DMS 273 (cell line): ENCODE results near the gene PWP2.
"Not testable (repeated sequence)": the region's sequence is repeated elsewhere in the genome, so short reads cannot be mapped to it uniquely, and the experiment has no call there.

Experiments
- DNase-seq: peaks from one replicate; lab custom pipeline; 2025; ENCODE audit not compliant: unreplicated experiment; lab: John Stamatoyannopoulos, UW

Gene PWP2

DNA sequence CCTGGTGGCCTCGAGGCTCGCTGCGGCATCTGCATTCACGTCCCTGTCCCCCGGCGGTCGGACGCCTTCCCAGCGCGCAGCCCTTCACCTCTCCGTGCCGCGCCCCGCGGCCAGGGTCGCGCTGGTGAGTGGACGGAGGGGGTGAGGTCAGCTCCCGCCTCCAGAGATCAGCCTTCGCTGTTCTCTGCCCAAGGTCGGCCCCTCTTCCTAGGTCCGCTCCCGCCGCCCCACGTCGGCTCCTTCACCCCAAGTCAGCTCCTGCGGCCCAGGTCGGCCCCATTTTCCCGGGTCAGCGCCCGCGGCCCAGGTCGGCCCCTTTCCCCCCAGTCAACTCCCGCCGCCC is 26.5 kb downstream of the PWP2 start:
- not testable (repeated sequence) for DNase-seq

DNA sequence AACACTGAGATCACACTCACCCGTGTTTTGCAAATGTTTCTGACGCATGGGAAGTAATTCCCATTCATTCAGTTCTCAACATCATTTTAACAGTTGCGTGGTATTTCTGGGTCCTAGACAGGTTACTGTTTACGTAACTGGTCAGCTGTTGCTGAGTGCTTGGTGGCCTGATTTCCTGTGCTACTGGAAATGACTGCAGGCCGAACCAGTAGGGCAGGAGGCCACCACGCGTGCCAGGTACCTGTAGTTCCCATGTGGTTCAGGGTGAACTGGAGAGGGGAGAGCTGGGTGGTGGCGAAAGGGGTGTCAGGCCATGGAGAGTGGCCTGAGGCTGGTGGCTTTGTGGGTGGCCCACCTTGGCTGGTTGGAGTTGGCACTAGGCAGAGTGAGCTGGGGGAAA is 27.5 kb downstream of the PWP2 start:
- DNase-seq = not testable (repeated sequence)

DNA sequence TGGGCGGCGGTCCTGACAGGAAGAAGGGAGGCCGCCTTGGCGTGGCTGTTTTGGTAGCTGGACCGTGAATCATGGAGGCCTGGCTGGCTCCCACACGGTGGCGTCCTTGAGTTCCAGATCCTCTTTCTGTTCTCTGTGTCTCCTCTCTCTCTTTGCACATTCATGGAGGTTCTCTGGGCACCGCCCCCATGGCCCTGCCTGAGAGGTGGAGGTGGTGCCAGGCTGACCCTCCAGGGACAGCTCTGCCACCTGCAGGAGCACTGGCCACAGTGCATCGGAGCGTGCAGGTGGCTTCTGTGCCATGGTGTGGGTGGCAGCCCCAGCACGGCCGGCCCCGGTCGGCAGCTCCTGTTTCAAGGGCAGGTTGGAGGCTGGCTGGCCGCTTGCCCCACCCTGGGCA is 30.8 kb downstream of the PWP2 start:
- DNase-seq = not testable (repeated sequence)

DNA sequence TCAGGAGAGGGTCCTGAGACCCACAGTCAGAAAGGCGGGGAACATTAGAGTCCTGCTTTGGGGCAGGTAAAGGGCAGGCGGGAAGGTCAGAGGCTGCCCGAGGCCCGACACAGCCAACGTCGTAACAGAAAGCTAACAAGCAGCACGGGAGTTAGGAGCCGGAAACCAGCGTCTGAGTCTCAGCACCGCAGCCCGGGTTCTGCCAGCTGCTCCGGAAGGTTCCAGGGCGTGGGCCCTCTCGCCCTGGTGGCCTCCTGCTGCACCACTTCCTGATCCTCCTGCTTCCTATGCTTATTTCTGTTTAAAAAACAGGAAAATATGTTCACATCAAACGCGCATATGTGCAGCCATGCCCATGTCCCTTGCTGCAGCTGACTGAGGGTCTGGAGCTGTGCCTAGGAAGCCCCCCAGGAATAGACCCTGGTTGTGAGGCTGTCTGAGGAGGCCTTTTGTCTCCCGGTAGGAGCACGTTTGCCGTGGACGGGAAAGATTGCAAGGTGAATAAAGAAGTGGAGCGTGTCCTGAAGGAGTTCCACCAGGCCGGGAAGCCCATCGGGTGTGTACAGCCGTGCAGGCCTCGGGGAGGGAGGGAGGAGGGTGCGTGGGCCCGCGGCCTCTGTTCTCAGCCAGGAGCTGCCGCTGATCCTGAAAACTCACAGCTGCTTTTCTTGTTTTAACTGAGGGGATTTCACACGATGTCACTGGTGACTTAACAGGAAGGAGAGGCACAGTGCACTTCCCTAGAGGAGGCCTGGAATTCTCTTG is 32.8 kb downstream of the PWP2 start:
- DNase-seq = not testable (repeated sequence)

DNA sequence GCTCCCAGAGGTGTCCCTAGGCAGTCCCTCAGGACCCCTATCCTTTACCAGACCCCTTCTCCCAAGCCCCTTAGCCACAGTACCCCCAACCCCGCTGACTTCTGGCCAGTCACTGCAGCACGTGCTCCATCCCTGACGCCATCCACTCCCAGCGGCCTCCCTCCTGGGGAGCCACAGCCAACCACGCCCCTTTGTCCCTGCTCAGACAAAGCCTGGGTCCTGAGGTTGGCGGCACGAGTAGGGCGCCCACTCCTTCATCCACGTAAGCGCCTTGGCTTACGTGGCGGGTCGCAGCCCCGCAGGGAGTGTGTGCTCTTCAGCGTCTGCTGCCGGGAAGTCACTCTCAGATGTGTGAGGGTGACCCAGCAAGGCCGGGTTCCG is 33.3 kb downstream of the PWP2 start:
- not testable (repeated sequence) for DNase-seq

DNA sequence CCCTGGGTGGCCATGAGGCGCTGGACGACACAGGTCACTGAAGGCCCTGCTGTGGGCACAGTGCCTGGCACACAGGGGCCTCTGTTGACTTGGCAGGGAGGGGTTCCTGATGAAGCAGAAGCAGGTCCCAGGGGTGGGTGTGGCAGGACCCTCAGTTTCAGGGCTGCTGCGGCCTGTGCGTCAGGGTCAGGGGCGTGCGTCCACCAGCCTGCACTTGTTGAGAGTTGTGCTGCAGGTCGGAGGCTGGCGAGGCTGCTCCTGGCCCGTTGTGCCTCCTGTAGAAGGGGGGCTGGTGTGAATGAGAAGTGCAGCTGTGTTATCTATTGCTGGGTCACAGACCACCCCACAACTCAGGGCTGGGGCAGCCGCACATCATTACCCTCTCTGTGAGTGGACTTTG is 35.3 kb downstream of the PWP2 start:
- not testable (repeated sequence) for DNase-seq

DNA sequence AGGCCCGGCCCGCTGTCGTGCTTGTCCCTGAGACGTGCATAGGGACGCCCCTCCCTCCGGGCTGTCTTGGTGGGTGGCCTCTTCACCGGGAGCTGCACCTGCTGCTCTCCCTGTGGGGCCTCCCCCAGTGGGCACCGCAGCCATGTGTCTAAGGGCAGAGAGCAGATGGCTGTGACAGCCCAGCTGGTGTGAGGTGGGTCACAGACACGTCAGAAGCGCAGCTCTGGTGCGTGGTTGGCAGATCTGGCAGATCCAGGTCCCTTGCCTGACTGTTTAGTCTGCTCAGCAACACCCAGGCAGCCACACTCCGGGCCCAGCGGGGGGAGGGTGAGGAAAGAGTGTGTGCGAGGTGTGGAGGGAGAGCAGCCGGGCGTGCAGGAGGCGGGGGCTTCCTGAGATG is 36.2 kb downstream of the PWP2 start:
- DNase-seq = not testable (repeated sequence)

DNA sequence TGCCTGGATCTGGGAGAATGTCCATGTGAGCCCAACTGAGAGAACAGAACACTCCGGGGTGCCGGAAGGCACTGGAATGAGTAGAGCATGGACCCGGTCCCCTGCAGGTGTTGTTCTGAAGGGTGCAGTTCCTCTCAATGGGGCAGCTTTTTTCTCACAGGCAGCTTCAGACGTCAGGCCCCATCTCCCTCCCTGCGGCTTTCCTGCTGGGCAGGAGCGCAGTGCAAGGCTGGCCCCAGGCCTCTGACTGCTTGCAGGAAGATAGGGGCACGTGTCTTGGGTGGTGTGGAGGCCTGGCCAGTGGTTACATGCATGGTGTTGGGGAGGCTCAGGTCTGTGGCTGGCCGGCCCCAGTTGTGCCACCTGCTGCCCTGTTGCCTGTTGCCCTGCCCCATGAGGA is 36.8 kb downstream of the PWP2 start:
- not testable (repeated sequence) for DNase-seq

DNA sequence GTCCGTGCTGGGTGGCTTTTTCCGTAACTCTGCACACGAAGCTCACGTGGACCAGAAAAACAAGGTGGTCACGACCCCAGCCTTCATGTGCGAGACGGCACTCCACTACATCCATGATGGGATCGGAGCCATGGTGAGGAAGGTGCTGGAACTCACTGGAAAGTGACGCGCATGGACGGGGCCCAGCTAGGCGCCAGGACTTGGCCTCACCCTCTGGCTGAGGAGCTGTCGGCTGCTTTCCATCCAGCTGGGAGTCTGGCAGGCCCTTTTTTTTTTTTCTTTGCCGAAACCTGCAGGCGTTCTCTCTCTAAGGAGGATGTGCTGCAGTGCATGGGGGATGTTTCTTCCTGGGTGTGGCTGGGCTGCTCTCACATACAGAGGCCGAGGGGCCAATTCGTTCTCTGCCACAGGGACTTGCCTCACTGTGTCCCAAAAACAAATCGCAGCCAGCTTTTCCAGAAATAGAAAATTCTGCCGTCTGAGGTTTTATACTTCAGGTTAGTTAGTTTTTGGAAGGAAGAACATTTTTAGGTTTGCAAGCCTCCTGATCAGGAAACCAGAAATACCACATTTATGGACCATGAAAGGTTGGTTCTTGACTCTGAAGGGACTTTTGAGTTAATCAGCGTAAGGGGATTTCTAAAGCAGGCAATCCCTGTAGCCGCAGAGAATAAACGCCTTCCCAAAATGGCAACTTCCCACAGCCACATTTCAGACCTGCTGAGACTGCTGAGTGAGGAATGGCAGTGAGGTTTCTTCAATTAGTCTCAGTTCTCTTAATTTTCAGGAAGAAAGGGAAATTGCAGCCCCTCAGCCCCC is 37.8 kb downstream of the PWP2 start:
- not testable (repeated sequence) for DNase-seq

DNA sequence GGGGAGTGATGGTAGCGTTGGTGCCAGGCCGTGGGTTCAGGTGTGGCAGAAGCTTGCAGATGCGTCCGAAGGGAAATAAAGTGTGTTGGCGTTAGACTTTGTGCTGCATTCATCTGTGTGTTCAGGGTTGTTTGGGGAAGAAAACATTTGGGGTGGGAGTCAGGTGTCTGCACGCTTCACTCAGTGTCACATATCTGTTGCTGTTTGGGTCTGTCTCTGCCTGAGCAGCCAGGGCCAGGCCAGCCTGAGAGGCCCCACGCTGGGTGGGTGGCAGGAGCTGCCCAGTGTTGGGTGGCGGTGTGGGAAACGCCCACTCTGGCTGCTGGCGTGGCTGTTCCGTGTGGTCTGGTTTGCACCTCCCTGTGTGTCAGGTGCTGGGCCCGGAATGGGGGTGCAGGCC is 38.4 kb downstream of the PWP2 start:
- DNase-seq = not testable (repeated sequence)

DNA sequence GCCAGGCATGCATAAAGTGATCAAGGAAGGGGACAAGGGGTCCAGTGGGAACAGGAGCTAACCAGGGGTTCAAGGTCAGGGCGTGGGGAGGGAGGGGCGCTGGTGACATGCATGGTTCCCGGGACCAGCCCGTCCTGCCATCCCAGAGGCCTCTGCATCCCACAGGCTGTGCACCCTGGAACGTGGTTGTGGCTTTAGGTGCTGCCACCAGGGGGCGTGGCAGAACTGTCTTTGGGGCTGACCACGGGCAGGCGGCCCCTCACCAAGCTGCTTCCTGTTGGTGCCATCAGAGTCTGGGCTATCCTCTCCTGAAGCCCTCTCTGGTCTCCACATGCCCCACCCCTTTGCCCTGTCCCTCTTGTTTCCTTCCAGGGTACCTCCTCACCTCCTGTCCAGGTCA is 39.9 kb downstream of the PWP2 start:
- not testable (repeated sequence) for DNase-seq

DNA sequence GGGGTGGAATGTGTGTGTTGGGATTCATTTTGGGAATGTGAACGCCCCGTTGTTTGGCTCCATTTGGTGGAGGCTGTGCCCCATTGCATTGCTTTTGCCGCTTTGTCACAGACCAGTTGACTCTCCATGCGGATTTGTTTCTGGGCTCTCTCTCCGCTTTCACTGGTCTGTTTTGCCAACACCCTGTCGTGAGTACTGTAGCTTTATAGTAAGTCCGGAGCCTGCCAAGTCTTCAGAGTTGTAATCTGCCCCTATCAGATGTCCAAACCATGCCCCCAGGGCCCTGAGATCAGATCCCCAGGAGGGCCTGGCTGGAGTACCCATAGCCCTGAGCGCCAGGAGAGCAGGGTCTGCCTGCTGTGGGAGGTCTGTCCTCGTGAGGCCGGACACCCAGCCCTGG is 43.1 kb downstream of the PWP2 start:
- not testable (repeated sequence) for DNase-seq

DNA sequence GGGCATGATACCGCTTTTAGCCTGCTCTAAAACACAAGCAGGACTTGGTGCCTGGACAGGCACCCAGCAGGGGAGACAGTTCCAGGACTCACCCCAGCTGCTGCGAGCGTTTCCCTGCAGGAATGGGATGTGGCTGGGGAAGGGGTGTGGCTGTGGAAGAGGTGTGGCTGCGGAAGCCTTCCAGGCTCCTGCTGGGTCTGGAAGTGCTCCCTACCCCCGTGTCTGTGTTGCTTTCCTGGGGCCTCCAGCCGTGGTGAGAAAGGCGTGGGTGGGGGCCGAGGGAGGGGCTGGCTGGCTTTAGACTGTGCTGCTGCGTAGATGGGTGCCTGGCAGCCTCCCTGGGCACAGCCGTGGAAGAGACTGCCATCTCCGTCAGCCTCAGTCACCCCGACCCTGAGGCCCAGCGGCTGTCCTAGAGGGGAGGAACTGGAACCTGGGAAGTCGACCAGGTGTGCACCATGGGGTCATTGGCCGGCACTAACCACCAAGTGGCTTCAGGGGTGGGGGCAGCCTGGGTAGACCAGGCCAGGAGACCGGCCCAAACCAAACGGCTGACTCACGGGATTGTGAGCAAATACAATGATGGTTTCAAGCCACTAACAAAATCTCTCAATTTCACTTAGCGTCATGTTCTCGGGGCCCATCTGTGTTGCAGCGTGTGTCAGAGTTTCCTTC is 46.2 kb downstream of the PWP2 start:
- DNase-seq = not testable (repeated sequence)

DNA sequence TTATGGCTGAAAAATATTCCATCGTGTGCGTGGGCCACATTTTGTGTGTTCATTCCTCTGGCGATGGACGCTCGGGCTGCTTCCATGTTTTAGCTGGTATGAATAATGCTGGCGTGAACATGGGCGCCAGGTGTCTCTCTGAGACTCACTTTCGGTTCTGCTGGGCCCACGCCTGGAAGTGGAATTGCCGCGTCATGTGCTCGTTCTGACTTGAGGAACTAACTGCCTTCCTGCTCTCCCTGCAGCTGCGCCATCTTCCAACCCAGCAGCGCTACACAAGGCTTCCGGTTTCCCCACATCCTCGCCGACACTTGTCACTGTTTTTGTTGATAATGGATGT is 46.7 kb downstream of the PWP2 start:
- not testable (repeated sequence) for DNase-seq

DNA sequence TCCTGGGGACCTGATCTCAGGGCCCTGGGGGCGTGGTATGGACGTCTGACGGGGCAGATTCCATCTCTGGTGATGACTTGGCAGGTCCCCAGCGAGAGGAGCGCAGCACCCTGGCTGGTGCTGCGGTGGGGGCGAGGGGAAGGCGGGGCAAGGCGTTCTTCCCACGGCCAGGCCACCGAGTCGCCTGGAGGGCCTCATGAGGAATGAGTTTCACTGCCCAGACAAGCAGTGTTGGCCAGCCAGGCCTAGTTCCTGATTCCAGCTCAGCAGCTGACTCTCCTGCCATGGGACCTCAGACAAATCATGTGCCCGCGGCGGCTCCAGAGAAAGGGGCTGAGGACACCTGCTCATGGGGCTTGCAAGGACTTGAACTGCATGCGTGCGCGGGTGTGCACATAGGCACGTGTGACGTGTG is 47.6 kb downstream of the PWP2 start:
- DNase-seq = not testable (repeated sequence)

DNA sequence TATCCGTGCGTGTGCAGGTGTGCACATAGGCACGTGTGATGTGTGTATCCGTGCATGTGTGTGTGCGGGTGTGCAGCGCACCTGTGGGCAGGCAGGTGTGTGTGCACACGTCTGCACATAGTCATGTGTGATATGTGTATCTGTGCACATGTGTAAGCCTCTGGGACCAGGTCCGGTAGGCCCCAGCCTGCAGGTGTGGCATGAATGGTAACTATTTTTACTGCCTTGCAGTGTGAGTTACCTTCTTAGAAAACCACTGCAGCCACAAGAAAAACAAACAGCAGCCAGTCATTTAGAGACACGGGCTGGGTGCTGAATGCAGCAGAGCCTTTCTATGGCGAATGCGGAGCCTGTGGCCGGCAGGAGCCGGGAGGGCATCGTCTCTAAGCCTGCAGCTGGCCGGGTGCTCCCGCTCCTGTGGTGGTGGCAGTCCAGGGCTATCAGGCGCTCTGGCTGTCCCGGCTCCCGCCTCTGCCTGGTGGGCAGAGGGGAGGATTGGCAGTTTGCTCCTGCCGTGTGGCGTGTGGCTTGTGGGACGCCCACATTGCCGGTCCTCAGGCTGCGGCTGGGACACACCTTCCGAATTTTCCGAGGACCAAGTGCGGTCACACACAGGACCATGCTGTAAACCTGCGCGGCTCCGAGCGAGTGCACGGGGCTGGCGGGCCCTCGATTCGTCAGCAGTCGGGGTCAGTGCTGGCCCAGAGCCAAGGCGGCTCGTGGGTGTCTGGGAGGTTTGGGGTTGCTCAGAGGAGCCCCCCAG is 48.2 kb downstream of the PWP2 start:
- DNase-seq = not testable (repeated sequence)

DNA sequence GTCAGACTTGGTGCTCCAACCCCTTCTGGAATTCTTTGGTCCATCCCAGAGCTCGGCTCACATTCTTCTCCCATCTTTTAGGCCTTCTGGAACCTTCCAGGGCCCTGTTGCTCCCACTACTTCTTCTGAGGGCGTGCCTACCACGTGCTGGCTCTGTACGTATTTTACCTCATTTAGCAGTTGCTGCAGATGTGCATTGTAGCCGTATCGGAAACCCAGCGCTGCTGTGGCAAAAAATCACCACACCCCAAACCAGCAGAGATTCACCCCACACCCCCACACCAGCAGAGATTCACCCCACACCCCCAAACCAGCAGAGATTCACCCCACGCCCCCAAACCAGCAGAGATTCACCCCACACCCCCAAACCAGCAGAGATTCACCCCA is 48.8 kb downstream of the PWP2 start:
- not testable (repeated sequence) for DNase-seq

DNA sequence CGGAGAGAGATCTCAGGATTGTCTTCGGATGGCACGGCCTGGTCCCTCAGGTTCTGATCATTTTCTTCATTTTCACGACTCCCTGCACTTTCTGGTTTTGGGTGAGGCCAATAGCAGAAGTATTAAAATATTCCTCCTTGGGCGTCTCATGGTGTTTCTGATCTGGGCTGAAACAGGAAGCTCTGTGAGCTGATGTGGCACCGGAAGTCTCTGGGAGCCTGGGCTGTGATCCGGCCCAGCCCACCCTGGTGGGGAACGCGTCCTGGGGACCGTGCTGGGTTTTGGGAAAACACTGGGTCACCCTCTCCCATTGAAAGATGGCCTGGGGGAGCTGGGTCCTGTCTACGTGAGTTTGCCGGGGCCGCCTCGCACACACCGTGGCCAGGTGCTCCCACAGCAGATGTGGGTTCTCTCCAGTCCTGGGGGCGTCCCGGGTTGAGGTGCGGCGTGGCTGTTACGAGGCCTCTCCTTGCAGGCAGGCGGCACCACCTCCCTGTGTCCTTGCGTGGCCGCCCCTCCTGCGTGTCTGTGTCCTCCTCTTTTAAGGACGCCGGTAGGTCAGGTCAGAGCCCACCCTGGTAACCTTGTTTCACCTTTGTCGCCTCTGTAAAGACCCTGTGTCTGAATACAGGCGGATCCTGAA is 50.4 kb downstream of the PWP2 start:
- DNase-seq = not testable (repeated sequence)

DNA sequence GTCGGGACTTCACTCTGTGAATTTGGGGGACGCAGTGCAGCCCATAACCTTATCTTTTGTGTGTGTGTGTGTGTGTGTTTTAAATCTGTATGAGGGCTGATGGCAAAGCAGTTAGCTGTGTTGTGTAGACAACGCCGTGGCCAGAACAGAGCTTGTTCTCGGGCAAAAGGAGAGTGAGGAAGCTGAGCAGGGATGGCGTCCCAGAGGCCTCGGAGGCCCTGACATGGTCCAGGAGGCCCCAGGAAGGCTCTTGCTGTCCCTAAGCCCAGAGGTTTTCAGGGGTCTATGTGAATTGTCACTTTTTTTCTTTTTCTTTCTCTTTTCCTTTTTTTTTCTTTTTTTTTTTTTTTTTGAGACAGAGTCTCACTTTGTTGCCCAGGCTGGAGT is 50.9 kb downstream of the PWP2 start:
- DNase-seq = not testable (repeated sequence)
